Measurements from ENCODE around the gene MYO1B.

Gene MYO1B

DNA sequence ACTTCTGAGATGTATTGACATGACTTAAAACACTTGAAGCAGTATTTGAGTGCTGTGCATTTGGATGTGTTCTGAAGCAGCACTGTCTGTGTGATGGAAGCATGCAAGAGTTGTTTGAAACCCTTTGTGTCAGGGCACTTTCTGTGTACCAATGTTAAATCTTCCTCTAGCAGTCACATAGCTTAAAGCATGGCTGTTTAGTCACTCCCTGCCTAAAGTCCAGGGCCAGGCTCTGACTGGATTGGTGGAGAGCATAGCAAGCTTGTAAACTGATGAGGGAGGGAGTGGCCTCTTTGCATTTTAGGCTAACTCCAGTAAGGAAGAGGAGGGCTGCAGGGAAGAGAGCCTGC, 73.5 kb downstream of the MYO1B start:
- in situ Hi-C loops (cut with HindIII; ENCODE audit: low sequenced_read_pairs) = no loop called here
- H3K4me3 ChIP-seq (ENCODE audit: low read depth, low read length) = no peak overlapping the region
- DNase-seq (ENCODE audit: low read depth, low spot score) = peak; percentile 68
- TF ChIP-seq, protein P1, sequence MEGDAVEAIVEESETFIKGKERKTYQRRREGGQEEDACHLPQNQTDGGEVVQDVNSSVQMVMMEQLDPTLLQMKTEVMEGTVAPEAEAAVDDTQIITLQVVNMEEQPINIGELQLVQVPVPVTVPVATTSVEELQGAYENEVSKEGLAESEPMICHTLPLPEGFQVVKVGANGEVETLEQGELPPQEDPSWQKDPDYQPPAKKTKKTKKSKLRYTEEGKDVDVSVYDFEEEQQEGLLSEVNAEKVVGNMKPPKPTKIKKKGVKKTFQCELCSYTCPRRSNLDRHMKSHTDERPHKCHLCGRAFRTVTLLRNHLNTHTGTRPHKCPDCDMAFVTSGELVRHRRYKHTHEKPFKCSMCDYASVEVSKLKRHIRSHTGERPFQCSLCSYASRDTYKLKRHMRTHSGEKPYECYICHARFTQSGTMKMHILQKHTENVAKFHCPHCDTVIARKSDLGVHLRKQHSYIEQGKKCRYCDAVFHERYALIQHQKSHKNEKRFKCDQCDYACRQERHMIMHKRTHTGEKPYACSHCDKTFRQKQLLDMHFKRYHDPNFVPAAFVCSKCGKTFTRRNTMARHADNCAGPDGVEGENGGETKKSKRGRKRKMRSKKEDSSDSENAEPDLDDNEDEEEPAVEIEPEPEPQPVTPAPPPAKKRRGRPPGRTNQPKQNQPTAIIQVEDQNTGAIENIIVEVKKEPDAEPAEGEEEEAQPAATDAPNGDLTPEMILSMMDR (IDR thresholded peaks at IDR 0.05; ENCODE audit: low read depth, low read length) = no peak

DNA sequence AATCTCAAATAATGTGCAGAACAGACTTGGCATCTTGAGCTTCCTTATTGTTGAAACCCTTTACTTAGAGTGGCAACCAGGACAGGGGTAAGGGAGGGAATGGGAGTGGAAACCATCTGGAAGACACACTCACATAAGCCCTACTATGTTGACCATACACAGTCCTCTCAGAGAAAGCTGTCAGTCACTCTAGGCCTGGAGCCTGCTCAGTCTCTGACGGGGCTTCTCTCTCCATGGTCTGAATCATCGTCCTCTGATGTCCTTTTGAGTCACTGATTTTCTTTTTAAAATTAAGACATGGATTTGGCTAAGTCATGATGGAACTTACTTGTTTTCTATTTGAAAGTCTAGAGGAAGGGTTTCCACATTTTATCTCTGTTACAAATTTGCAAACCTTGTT, 74.0 kb downstream of the MYO1B start:
- no peak overlapping the region for H3K4me3 ChIP-seq (ENCODE audit: low read depth, low read length)
- TF ChIP-seq, protein P1 (IDR thresholded peaks at IDR 0.05; ENCODE audit: low read depth, low read length) = no peak
- in situ Hi-C loops (cut with HindIII; ENCODE audit: low sequenced_read_pairs) = no loop called here
- peak; percentile 59 for DNase-seq (ENCODE audit: low read depth, low spot score)

DNA sequence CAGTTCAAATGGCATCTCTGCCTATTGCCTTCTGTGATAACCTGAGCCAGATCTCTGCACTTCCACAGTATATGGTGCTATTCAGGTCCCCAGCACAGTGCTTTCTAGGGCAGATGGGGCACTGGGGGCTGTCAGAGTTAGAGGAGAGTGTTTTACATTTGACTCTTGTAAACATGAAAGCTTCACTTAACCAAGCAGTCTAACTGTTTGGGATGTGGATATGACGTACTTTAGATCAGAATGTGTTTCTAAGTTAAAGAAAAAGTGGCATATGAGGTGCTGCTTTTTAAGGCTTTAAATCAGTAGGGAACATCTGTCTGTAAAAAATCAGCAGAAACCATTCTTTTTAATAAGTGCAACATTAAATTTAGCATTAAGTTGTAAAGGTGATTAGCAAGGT, 75.7 kb downstream of the MYO1B start:
- in situ Hi-C loops (cut with HindIII; ENCODE audit: low sequenced_read_pairs) = no loop called here
- no peak for DNase-seq (ENCODE audit: low read depth, low spot score)
- H3K4me3 ChIP-seq (ENCODE audit: low read depth, low read length) = no peak overlapping the region
- TF ChIP-seq, protein P1 (IDR thresholded peaks at IDR 0.05; ENCODE audit: low read depth, low read length) = no peak

DNA sequence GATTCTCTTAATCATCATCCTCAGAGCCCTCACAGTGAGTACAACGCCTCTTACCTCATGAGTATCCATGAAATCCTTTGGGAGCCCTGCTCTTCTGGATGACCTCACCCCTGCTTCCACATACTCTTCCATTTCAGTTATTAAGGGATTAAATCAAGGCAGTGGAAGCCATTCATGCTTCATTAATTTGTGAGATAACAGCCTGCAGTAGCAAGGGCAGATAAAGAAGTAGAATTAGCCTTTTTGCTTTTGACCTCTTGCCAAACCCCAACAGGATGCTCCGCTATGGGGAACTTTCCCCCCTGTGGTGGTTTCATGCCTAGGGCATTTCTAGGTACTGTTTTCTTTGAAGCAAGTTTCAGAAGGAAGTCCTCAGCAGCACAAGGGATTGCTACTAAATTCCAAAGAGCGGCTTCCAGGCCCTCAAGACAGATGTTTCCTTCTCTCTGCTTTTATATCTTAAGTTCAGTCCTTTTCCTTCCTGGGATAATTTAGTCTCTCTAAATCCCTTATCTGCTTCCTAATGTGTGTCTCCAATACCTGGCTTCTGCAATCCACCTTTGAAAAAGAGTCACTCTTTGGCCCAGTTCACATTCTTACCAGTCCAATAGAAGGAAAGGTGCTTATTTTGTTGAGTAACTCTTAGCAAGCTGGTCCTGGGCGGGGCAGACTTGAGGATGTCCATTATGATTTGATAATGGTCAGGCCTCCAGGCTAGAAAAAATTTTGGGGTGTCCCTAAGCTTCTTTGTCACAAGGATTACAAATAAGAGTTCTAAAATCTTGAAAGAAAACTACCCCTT, 76.9 kb downstream of the MYO1B start:
- in situ Hi-C loops (cut with HindIII; ENCODE audit: low sequenced_read_pairs) = no loop called here
- no peak overlapping the region for H3K4me3 ChIP-seq (ENCODE audit: low read depth, low read length)
- TF ChIP-seq, protein P1 (IDR thresholded peaks at IDR 0.05; ENCODE audit: low read depth, low read length) = peak; percentile 7
- DNase-seq (ENCODE audit: low read depth, low spot score) = peak; percentile 84

DNA sequence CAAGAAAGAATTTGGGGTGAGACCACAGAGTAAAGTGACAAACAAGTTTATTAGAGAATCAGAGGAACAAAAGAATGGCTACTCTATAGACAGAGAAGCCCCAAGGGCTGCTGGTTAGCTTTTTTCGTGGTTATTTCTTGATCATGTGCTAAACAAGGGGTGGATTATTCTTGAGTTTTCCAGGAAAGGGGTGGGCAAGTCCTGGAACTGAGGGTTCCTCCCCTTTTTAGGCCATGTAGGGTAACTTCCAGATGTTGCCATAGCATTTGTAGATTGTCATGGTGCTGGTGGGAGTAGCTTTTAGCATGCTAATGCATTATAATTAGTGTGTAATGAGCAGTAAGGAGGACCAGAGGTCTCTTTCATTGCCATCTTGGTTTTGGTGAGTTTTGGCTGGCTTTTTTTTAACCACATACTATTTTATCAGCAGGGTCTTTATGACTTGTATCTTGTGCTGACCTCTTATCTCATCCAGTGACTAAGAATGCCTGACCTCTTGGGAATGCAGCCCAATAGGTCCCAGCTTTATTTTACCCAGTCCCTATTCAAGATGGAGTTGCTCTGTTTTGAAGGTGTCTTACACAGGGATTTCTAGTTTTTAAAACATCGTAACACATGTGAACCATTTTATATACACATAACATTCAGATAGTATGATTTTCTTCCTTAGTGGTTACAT, 77.8 kb downstream of the MYO1B start:
- no peak for DNase-seq (ENCODE audit: low read depth, low spot score)
- in situ Hi-C loops (cut with HindIII; ENCODE audit: low sequenced_read_pairs) = no loop called here
- no peak overlapping the region for H3K4me3 ChIP-seq (ENCODE audit: low read depth, low read length)
- TF ChIP-seq, protein P1 (IDR thresholded peaks at IDR 0.05; ENCODE audit: low read depth, low read length) = no peak

DNA sequence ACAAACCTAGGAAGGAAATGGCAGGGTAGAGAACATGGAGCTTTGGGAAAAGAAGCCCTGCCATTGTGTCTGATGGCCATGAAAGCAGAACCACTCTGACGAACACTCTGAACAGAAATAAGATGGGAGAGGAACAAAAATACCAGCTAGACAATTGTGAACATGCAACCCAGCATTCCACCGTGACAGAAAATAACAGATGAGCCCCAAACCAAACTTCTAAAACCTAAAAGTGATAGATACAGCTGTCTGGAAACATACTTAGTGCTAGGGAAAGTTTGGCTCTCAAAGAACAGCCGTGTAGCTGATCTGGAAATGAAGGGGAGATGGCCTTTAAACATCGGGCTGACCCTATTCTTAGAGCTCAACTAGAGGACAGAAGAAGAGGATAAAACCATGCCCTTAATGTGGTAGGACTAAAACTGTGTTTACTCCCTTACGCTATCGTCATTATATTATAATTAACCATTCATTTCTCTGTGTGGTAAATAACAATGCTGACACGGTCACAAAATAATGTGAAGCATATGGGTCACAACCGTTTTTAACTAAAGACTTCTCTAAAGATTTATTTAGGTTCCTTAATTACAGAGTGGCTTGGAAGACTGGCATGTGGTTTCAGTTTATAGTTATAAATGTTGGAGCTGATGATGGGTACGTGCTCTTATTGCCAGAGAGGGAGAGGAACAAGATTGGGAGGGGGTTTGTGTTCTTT, 80.6 kb downstream of the MYO1B start:
- no peak for DNase-seq (ENCODE audit: low read depth, low spot score)
- TF ChIP-seq, protein P1 (IDR thresholded peaks at IDR 0.05; ENCODE audit: low read depth, low read length) = no peak
- H3K4me3 ChIP-seq (ENCODE audit: low read depth, low read length) = no peak overlapping the region
- in situ Hi-C loops (cut with HindIII; ENCODE audit: low sequenced_read_pairs) = no loop called here

Data from astrocyte of the spinal cord (primary cell).